Stimulated activated naive B cell treated with anti-CD40 and anti-IgM and Interleukin-4, amounts not matched to agents 10 μg/mL and 1 μg/mL and 100 μg/mL, for 72 hours (primary cell): Measurements from ENCODE around the gene MAGEL2.
"Not testable (repeated sequence)": the region's sequence is repeated elsewhere in the genome, so short reads cannot be mapped to it uniquely, and the experiment has no call there.

Experiments used
- ATAC-seq, 2 donors: fragments of 150-1000 bp; cut with Tn5 transposase; replicated peaks; 2 replicates each; pipeline ENCODE4 v1.10.0; 2021; ENCODE audit warnings: moderate library complexity in 1 of 2
- DNase-seq: peaks from one replicate; pipeline ENCODE4 v3.0.0; 2021
- H3K27ac Mint-ChIP-seq: one replicate; pipeline ENCODE4 v1.8.0; 2022; ENCODE audit warnings: mild to moderate bottlenecking, mixed read lengths
- H3K27me3 Mint-ChIP-seq, 2 donors: one replicate each; pipeline ENCODE4 v1.8.0; 2022; ENCODE audit warnings: mixed read lengths in 2 of 2
- H3K36me3 Mint-ChIP-seq, 2 donors: one replicate each; pipeline ENCODE4 v1.8.0; 2022; ENCODE audit warnings: mixed read lengths in 2 of 2, mild to moderate bottlenecking in 1 of 2
- H3K4me1 Mint-ChIP-seq, 2 donors: one replicate each; pipeline ENCODE4 v1.8.0; 2022; ENCODE audit warnings: mixed read lengths in 2 of 2, mild to moderate bottlenecking in 1 of 2
- H3K4me3 Mint-ChIP-seq, 2 donors: one replicate each; pipeline ENCODE4 v1.8.0; 2022; ENCODE audit warnings: mild to moderate bottlenecking in 2 of 2, mixed read lengths in 2 of 2, moderate library complexity in 1 of 2
- H3K9me3 Mint-ChIP-seq, 2 donors: one replicate each; pipeline ENCODE4 v1.8.0; 2022; ENCODE audit warnings: mixed read lengths in 2 of 2, mild to moderate bottlenecking in 1 of 2

Gene MAGEL2

GRCh38 chr15:23645371-23646164, 2.1 kb downstream of the MAGEL2 start:
- Mint-ChIP-seq H3K27ac (no peak overlapping the region), H3K4me1 (no peaks in the 10 kb centered on the region), H3K27me3 (peaks cover 15 to 20% of the 10 kb centered on the region in 2 donors), H3K9me3 (peaks cover 0 to 2% of the 10 kb centered on the region in 2 donors), H3K36me3 (no peaks in the 10 kb centered on the region), H3K4me3 (no peak overlapping the region)
- ATAC-seq (no peak), DNase-seq (no peak)

GRCh38 chr15:23644829-23645228, 2.8 kb downstream of the MAGEL2 start:
- ATAC-seq (no peak), DNase-seq (no peak)
- Mint-ChIP-seq H3K4me3 (no peak overlapping the region), H3K36me3 (no peaks in the 10 kb centered on the region), H3K27ac (no peak overlapping the region), H3K9me3 (peaks cover 0 to 2% of the 10 kb centered on the region in 2 donors), H3K27me3 (peaks cover 15 to 20% of the 10 kb centered on the region in 2 donors), H3K4me1 (no peaks in the 10 kb centered on the region)

- Mint-ChIP-seq H3K27me3 (peaks cover 7 to 11% of the 10 kb centered on the region in 2 donors), H3K27ac (no peak overlapping the region), H3K4me3 (no peak overlapping the region), H3K9me3 (peaks cover 0 to 2% of the 10 kb centered on the region in 2 donors), H3K4me1 (no peaks in the 10 kb centered on the region), H3K36me3 (no peaks in the 10 kb centered on the region)
- ATAC-seq (peak; percentile 82 to 83), DNase-seq (peak; percentile 28)
Observed at GRCh38 chr15:23642413-23643044, 5.1 kb downstream of the MAGEL2 start.

- no peak for ATAC-seq
- no peaks in the 10 kb centered on the region for H3K36me3 Mint-ChIP-seq
- H3K4me3 Mint-ChIP-seq, result no peak overlapping the region
- no peaks in the 10 kb centered on the region for H3K4me1 Mint-ChIP-seq
- peaks cover 0 to 1% of the 10 kb centered on the region in 2 donors for H3K9me3 Mint-ChIP-seq
- DNase-seq, result no peak
- no peak overlapping the region for H3K27ac Mint-ChIP-seq
- no peaks in the 10 kb centered on the region for H3K27me3 Mint-ChIP-seq
Observed at GRCh38 chr15:23634181-23634580, 13.5 kb downstream of the MAGEL2 start.

GRCh38 chr15:23629234-23629805, 18.3 kb downstream of the MAGEL2 start:
- no peaks in the 10 kb centered on the region for H3K4me1 Mint-ChIP-seq
- H3K4me3 Mint-ChIP-seq, result no peak overlapping the region
- H3K36me3 Mint-ChIP-seq, result no peaks in the 10 kb centered on the region
- H3K27ac Mint-ChIP-seq, result no peak overlapping the region
- peak; percentile 51 to 56 for ATAC-seq
- peaks cover 0 to 1% of the 10 kb centered on the region in 2 donors for H3K9me3 Mint-ChIP-seq
- no peak for DNase-seq
- H3K27me3 Mint-ChIP-seq, result peaks cover 6 to 15% of the 10 kb centered on the region in 2 donors

- H3K27ac Mint-ChIP-seq, result no peak overlapping the region
- no peaks in the 10 kb centered on the region for H3K4me1 Mint-ChIP-seq
Observed at GRCh38 chr15:23628612-23629233, 18.9 kb downstream of the MAGEL2 start.

GRCh38 chr15:23616536-23616935, 31.1 kb downstream of the MAGEL2 start:
- peaks cover 3 to 7% of the 10 kb centered on the region in 2 donors for H3K9me3 Mint-ChIP-seq

More at GRCh38 chr15:23628612-23629233, 18.9 kb downstream of the MAGEL2 start:
- DNase-seq (no peak), ATAC-seq (no peak)
- Mint-ChIP-seq H3K27me3 (peaks cover 6 to 15% of the 10 kb centered on the region in 2 donors), H3K9me3 (peaks cover 0 to under 1% of the 10 kb centered on the region in 2 donors), H3K4me3 (no peak overlapping the region), H3K36me3 (no peaks in the 10 kb centered on the region)

GRCh38 chr15:23606226-23606625, 41.4 kb downstream of the MAGEL2 start:
- H3K27ac Mint-ChIP-seq, result no peak overlapping the region
- ATAC-seq (no peak), DNase-seq (no peak)
- peaks cover 0 to 7% of the 10 kb centered on the region in 2 donors for H3K27me3 Mint-ChIP-seq
- peaks cover 0 to 8% of the 10 kb centered on the region in 2 donors for H3K9me3 Mint-ChIP-seq
- H3K4me3 Mint-ChIP-seq, result no peak overlapping the region
- no peaks in the 10 kb centered on the region for H3K4me1 Mint-ChIP-seq
- no peaks in the 10 kb centered on the region for H3K36me3 Mint-ChIP-seq

More at GRCh38 chr15:23616536-23616935, 31.1 kb downstream of the MAGEL2 start:
- H3K36me3 Mint-ChIP-seq, result no peaks in the 10 kb centered on the region
- no peaks in the 10 kb centered on the region for H3K4me1 Mint-ChIP-seq
- no peak overlapping the region for H3K4me3 Mint-ChIP-seq
- H3K27me3 Mint-ChIP-seq, result no peaks in the 10 kb centered on the region
- ATAC-seq, result no peak
- no peak for DNase-seq
- no peak overlapping the region for H3K27ac Mint-ChIP-seq

- no peaks in the 10 kb centered on the region for H3K4me1 Mint-ChIP-seq
- peaks cover 0 to 7% of the 10 kb centered on the region in 2 donors for H3K27me3 Mint-ChIP-seq
- no peaks in the 10 kb centered on the region for H3K36me3 Mint-ChIP-seq
- H3K9me3 Mint-ChIP-seq, result peaks cover 0 to 8% of the 10 kb centered on the region in 2 donors
- no peak overlapping the region for H3K4me3 Mint-ChIP-seq
- ATAC-seq (no peak), DNase-seq (no peak)
- no peak overlapping the region for H3K27ac Mint-ChIP-seq
Observed at GRCh38 chr15:23602124-23602523, 45.5 kb downstream of the MAGEL2 start.

GRCh38 chr15:23599053-23599452, 48.6 kb downstream of the MAGEL2 start:
- H3K27ac Mint-ChIP-seq, result no peak overlapping the region
- H3K27me3 Mint-ChIP-seq, result peaks cover 0 to 7% of the 10 kb centered on the region in 2 donors
- no peaks in the 10 kb centered on the region for H3K4me1 Mint-ChIP-seq
- ATAC-seq (no peak), DNase-seq (no peak)
- peaks cover 0 to 7% of the 10 kb centered on the region in 2 donors for H3K9me3 Mint-ChIP-seq
- no peaks in the 10 kb centered on the region for H3K36me3 Mint-ChIP-seq
- no peak overlapping the region for H3K4me3 Mint-ChIP-seq

- not testable (repeated sequence) for H3K9me3 Mint-ChIP-seq, H3K27ac Mint-ChIP-seq, H3K27me3 Mint-ChIP-seq, H3K4me3 Mint-ChIP-seq, H3K4me1 Mint-ChIP-seq, H3K36me3 Mint-ChIP-seq, ATAC-seq, DNase-seq
Observed at GRCh38 chr15:23597278-23597677, 50.4 kb downstream of the MAGEL2 start.

GRCh38 chr15:23596736-23597135, 50.9 kb downstream of the MAGEL2 start:
- Mint-ChIP-seq H3K9me3 (no peaks in the 10 kb centered on the region), H3K36me3 (no peaks in the 10 kb centered on the region), H3K27me3 (no peaks in the 10 kb centered on the region), H3K4me1 (no peaks in the 10 kb centered on the region), H3K4me3 (no peak overlapping the region), H3K27ac (no peak overlapping the region)
- no peak for DNase-seq
- no peak for ATAC-seq

- no peak for ATAC-seq
- no peaks in the 10 kb centered on the region for H3K36me3 Mint-ChIP-seq
- DNase-seq, result no peak
- H3K4me3 Mint-ChIP-seq, result no peak overlapping the region
- H3K27ac Mint-ChIP-seq, result no peak overlapping the region
- H3K27me3 Mint-ChIP-seq, result no peaks in the 10 kb centered on the region
- H3K9me3 Mint-ChIP-seq, result no peaks in the 10 kb centered on the region
- no peaks in the 10 kb centered on the region for H3K4me1 Mint-ChIP-seq
Observed at GRCh38 chr15:23595368-23595767, 52.3 kb downstream of the MAGEL2 start.

- Mint-ChIP-seq H3K4me1 (no peaks in the 10 kb centered on the region), H3K27ac (no peak overlapping the region), H3K27me3 (no peaks in the 10 kb centered on the region), H3K36me3 (no peaks in the 10 kb centered on the region), H3K9me3 (no peaks in the 10 kb centered on the region), H3K4me3 (no peak overlapping the region)
- DNase-seq, result no peak
- no peak for ATAC-seq
Observed at GRCh38 chr15:23594252-23594770, 53.4 kb downstream of the MAGEL2 start.
